ENCODE results near the gene RNF121.

RNF121 gene

GRCh38 chr11:72040491-72041363 is 111.9 kb downstream of the RNF121 start:
- H4K20me1 ChIP-seq = peaks cover 12% of the 10 kb centered on the region
- peak overlapping the region; percentile 77 for H3K4me3 ChIP-seq
- H3K36me3 ChIP-seq = peaks cover 22% of the 10 kb centered on the region
- peak overlapping the region; percentile 96 for H3K4me2 ChIP-seq
- TF ChIP-seq Cebpa-rat (IDR thresholded peaks at IDR 0.05) = no peak
- no peaks in the 10 kb centered on the region for H3K9me3 ChIP-seq
- peak overlapping the region; percentile 94 for H3K27ac ChIP-seq
- H3K27me3 ChIP-seq = no peaks in the 10 kb centered on the region
- peaks cover 65% of the 10 kb centered on the region for H3K4me1 ChIP-seq
- H3K9ac ChIP-seq = peak overlapping the region; percentile 87

- Histone ChIP-seq H3K27me3 (no peaks in the 10 kb centered on the region), H3K4me3 (peak overlapping the region; percentile 77), H4K20me1 (peaks cover 4% of the 10 kb centered on the region), H3K27ac (peak overlapping the region; percentile 94), H3K36me3 (peaks cover 22% of the 10 kb centered on the region), H3K9me3 (no peaks in the 10 kb centered on the region), H3K4me1 (peaks cover 60% of the 10 kb centered on the region), H3K9ac (peak overlapping the region; percentile 87), H3K4me2 (peak overlapping the region; percentile 96)
- TF ChIP-seq Cebpa-rat (IDR thresholded peaks at IDR 0.05) = no peak
These were observed 112.7 kb downstream of the RNF121 start for GRCh38 chr11:72041364-72042063.

- no peaks in the 10 kb centered on the region for H3K27me3 ChIP-seq
- H3K4me2 ChIP-seq = peak overlapping the region; percentile 96
- peak overlapping the region; percentile 87 for H3K9ac ChIP-seq
- peaks cover 53% of the 10 kb centered on the region for H3K4me1 ChIP-seq
- H4K20me1 ChIP-seq = no peaks in the 10 kb centered on the region
- H3K9me3 ChIP-seq = no peaks in the 10 kb centered on the region
- peak overlapping the region; percentile 77 for H3K4me3 ChIP-seq
- H3K27ac ChIP-seq = peak overlapping the region; percentile 94
- H3K36me3 ChIP-seq = peaks cover 25% of the 10 kb centered on the region
- no peak for TF ChIP-seq Cebpa-rat (IDR thresholded peaks at IDR 0.05)
These were observed 113.4 kb downstream of the RNF121 start for GRCh38 chr11:72042064-72042745.

DNA sequence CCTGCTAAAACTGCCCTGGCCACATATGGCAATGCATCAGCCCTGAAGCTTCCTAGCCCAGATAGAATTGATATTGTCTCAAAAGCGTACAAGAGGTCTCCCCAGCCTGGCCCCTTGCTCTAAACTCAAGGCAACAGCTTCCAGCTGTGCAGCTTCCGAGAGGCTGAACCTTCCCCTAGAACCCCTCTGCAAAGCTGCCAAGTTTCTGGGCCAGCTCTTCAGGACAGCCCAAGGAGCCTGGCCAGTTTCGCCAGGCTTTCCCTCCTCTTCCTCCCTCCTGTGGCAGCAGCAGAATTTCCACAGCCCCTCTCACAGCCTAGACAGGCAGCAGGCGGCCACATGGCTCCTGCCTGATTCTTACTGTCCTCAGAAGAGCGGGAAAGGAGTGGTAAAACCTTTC is 117.0 kb downstream of the RNF121 start:
- peaks cover 54% of the 10 kb centered on the region for H3K36me3 ChIP-seq
- no peaks in the 10 kb centered on the region for H3K9me3 ChIP-seq
- H3K4me1 ChIP-seq = peaks cover 41% of the 10 kb centered on the region
- H3K9ac ChIP-seq = no peak overlapping the region
- no peak for TF ChIP-seq Cebpa-rat (IDR thresholded peaks at IDR 0.05)
- no peak overlapping the region for H3K4me2 ChIP-seq
- no peaks in the 10 kb centered on the region for H3K27me3 ChIP-seq
- no peak overlapping the region for H3K4me3 ChIP-seq
- no peaks in the 10 kb centered on the region for H4K20me1 ChIP-seq
- peak overlapping the region; percentile 56; the same call in 1 of the 2 replicates for H3K27ac ChIP-seq
